GM12875 (cell line): ENCODE results near the gene PRR9.

Experiments used
- H3K4me3 ChIP-seq: one replicate; pipeline ENCODE4 v1.5.1; 2011; ENCODE audit warnings: low read depth, low read length, control low read depth
- TF ChIP-seq, protein P1 (sequence below): IDR thresholded peaks from 2 replicates; pipeline ENCODE4 v1.5.1; 2011; ENCODE audit warnings: low read depth, mild to moderate bottlenecking, control low read depth, inconsistent platforms, low read length, moderate library complexity, borderline replicate concordance; ENCODE audit not compliant: insufficient read depth

PRR9 gene

GRCh38 chr1:153245466-153245865, 28.1 kb downstream of the PRR9 start:
- TF ChIP-seq, protein P1, sequence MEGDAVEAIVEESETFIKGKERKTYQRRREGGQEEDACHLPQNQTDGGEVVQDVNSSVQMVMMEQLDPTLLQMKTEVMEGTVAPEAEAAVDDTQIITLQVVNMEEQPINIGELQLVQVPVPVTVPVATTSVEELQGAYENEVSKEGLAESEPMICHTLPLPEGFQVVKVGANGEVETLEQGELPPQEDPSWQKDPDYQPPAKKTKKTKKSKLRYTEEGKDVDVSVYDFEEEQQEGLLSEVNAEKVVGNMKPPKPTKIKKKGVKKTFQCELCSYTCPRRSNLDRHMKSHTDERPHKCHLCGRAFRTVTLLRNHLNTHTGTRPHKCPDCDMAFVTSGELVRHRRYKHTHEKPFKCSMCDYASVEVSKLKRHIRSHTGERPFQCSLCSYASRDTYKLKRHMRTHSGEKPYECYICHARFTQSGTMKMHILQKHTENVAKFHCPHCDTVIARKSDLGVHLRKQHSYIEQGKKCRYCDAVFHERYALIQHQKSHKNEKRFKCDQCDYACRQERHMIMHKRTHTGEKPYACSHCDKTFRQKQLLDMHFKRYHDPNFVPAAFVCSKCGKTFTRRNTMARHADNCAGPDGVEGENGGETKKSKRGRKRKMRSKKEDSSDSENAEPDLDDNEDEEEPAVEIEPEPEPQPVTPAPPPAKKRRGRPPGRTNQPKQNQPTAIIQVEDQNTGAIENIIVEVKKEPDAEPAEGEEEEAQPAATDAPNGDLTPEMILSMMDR: no peak
- H3K4me3 ChIP-seq: no peak overlapping the region

GRCh38 chr1:153246018-153246417, 28.6 kb downstream of the PRR9 start:
- TF ChIP-seq, protein P1: no peak
- H3K4me3 ChIP-seq: no peak overlapping the region

DNA sequence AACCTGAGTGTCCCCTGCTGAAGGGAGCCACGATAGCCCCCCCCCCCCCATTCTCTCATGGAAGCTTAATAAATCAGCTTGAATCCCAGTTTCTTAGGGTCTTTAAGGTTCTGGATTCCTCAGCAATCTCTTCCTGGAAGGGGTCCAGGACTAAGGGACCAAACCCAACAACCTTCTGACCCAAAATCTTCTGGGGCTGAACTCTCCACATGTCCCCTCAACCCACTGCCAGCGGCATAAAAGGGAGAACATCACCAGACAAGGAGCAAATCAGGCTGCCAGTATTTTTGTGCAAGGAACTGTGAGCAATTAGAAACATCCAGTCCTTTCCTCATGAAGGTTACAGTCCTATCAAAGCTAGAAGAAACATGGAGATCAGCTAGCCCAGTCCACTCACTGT, 29.4 kb downstream of the PRR9 start:
- TF ChIP-seq, protein P1: no peak
- H3K4me3 ChIP-seq: no peak overlapping the region

DNA sequence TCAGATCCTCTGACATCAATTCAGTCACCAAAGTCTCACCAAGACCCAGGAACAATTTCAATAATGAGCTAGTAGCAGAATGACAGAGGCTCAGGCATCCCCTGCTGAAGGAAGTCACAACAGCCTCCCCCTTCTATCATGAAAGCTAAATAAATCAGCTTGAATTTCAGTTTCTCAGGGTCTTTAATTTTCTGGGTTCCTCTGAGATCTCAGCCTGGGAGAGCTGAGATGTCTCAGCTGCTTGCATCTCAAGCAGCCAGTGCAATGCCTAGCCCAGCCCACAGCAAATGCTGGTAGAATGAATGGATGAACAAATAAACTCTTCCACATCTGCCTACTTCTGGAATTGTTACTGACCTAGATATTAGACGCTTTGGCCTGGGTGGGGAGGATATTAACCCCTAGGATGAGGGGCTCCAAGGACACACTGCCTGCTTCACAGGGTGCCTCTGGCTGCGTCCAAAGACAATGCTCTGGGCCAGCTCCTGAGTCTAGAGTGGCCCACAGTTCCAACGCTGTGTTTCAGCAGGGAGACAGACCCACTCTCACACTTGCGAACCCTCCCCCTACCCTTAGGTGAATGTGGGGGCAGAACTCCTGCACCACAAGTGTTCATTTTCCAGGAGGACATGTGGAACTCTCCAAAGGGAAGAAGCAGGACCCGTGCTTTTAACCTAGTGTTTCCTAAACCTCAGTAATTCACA, 30.9 kb downstream of the PRR9 start:
- TF ChIP-seq, protein P1: no peak
- H3K4me3 ChIP-seq: no peak overlapping the region

DNA sequence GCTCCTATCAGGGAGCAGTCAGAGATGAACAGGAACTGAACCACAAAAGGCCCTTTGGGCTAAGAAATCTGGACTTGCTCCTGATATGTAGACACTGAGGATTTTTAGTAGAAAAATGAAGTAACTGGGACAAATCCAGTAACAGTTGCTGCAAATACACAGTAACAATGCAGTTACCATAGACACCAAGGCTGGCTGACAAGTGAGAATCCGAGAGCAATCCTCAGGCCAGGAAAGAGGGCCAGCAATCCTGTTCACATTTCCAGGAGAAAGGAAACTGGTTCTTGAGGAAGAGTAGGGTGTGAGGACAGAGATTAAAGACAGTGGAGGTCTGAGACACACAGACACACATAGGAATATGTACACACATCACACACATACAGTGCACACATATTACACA, 32.8 kb downstream of the PRR9 start:
- TF ChIP-seq, protein P1: no peak
- no peak overlapping the region for H3K4me3 ChIP-seq

GRCh38 chr1:153251087-153251486, 33.7 kb downstream of the PRR9 start:
- no peak overlapping the region for H3K4me3 ChIP-seq
- TF ChIP-seq, protein P1: no peak

GRCh38 chr1:153251562-153251961, 34.2 kb downstream of the PRR9 start:
- TF ChIP-seq, protein P1: no peak
- H3K4me3 ChIP-seq: no peak overlapping the region
